GM12891 (cell line): ENCODE results near the gene IL4R.
A peak's percentile ranks its signal among the peaks of the same experiment; 100 is the strongest.

Experiments used
- PAX5 ChIP-seq: IDR thresholded peaks from 2 replicates; pipeline ENCODE4 v1.6.1; 2011; ENCODE audit warnings: low read length, moderate library complexity, mild to moderate bottlenecking; ENCODE audit not compliant: insufficient read depth, severe bottlenecking
- POLR2A ChIP-seq: IDR thresholded peaks from 2 replicates; pipeline ENCODE4 v1.6.1; 2011; ENCODE audit warnings: low read depth, low read length, control low read depth
- POLR2AphosphoS5 ChIP-seq: IDR thresholded peaks from 2 replicates; pipeline ENCODE4 v1.6.1; 2011; ENCODE audit warnings: low read depth, low read length, control low read depth

- TF ChIP-seq POLR2A (no peak), PAX5 (no peak), POLR2AphosphoS5 (peak; percentile 41)
Measured at GRCh38 chr16:27406511-27407128, 92.8 kb downstream of the IL4R start.
